Eye (tissue), 1 donor: ENCODE data around the gene CBFA2T2.

ENCODE experiments used
- DNase-seq: peaks from one replicate; pipeline ENCODE4 v3.0.0-alpha.2; 2015

Gene CBFA2T2

GRCh38 chr20:33669873-33670640 is 180.2 kb downstream of the CBFA2T2 start:
- no peak for DNase-seq

- DNase-seq = no peak
These were observed 181.0 kb downstream of the CBFA2T2 start for GRCh38 chr20:33670715-33671499.

GRCh38 chr20:33671573-33672288 is 181.8 kb downstream of the CBFA2T2 start:
- DNase-seq = no peak

- DNase-seq = peak; percentile 70
These were observed 182.7 kb downstream of the CBFA2T2 start for GRCh38 chr20:33672426-33673113.

DNA sequence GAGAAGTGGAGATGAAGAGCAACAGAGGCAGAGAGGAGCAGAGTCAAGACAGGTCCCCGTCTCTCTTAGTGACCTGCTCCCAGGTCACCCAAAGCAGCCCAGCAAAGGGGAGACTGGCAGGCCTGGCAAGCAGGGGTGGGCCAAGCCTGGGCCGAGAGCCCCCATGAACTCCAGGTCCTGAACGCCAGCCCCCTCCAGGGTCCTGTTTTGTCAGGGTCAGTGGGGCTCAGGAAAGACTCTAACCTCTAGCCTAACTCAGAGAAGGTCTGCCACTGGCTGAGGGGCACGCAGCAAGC is 183.2 kb downstream of the CBFA2T2 start:
- DNase-seq = no peak

DNA sequence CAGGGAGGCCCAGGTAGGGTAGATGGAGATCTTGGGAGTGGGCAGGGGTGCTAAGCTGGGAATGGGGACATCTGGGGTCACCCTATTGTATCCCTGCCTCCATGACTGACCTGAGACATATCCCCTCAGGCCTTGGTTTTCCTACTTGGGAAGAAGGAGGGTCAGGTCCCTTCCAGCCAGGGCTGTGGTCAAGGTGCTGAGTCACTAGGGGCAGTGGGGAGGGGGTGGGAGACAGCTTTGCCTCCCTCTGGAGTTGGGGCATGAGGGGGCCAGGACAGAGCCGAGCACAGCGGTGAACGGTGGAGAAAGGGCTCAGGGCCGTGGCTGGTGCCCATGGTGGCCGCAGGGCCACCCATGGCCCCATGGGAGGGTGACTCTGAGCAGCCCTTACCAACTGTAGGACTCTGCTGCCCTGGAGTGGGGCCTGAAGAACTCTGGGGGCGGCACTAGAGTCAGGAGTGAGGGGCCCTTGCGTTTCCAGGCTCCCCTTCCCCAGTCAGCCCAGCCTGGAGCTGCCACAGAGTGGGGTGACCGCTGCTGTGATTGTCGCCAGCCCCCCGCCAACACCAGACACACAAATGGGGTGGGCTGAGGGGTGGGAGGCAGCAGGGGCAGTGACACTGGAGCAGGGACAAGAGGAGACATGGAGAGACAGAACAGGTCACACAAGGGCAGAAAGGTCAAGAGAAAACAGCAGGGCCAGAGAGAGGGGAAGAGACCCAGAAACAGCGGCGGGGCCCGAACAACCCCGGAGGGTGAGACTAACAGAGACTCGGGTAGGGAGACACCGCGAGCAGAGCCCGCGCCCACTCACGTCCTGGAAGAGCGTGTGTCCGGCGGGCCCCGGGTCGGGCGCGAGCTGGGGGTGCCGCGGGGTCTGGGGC is 183.8 kb downstream of the CBFA2T2 start:
- DNase-seq = peak; percentile 62

DNA sequence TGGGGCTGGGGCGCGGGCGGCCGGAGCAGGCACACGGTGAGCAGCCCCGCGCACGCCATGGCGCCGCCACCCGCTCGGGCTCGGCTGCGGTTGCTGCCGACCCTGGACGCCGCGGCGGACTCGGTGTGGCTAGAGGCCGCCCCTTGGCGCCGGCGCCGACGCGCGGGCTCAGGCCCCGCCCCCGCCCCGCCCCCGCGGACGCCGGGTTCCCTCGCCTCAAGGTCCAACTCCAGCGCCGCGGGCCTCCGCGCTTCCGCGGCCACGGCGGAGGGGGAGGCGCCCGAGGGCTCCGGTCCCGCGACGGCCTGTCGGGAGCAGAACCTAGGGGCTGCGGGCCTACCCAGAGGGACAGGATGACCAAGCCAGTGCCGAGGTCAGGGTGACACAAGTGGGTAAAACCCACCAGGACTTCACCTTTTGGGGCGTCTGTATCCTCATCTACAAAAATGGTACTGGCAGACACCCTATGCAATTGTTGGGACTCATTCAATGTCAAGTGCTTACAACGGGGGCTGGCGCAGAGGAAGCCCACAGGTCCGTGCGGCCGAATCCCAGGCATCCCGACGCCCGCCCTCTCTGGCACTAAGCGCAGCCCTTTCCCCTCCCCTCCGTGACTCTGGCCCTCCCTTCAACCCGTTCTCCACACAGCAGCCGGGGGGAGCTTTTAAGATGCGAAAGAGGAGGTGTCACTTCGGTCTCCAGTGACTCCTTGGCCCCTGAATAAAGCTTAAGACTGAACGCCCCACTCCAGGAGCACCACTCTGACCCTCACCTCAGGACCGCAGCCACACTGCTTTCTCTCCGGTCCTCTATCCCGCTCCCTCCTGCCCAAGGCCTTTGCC is 184.6 kb downstream of the CBFA2T2 start, which contains the start of gene NECAB3:
Gene NECAB3 (minus strand): TSS at position 135 of the 842 bp plus-strand sequence. CDS start 76 bp downstream, at position 59.
- peak; percentile 91 for DNase-seq

DNA sequence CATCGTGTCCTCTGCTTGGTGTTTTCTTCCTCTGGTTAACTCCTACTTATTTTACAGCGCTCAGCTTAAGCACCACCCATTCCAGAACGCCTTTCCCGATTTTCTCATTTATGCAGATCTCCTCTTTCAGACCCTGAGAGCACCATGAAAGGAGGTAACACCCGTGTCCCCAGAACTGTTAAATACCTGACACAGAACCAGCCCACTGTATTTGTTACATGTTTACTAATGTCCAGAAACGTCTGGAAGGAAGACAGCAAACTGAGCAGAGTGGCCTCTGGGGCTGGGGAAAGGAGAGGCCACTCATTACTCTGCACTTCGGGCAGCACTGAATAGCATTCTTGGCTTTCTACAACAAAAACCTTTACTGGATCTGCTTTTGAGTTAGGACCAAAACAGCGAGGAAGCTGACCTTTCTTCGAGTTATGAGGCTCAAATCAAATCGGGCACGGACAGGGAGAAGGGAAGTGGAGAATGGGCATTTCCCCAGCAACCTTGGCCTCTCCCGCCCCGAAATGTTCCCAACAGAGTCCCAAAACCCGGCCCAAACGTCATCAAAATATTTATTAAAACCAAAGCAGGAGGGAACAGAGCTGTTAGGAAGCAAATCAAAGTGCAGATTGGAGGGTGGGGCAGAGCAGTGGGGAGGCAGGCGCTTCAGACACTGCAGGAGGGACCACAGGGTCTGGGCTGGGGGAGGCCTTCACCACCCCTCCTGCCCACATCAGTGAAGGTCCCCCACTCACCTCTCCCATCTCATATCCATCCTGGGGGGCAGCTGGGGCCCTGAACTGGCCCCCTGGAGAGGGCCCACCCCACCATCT is 185.5 kb downstream of the CBFA2T2 start:
- no peak for DNase-seq

DNA sequence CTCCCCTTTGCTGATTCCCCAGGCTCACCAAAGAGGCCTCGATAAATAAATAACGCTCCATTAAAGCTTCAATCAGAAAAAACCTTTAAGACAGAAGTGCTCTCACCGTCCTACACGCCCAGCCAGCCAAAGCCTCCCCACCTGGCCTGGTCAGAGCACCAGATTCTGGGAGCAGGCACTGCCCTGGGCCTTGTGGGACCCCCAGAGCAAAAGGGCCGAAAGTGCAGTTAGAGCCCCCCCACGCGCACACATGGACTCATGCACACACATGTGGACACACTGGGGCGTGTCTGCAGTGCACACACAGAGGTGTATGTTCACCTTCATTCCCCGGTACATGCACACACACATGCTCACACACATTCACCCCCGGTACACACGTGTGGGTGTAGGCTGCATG is 186.2 kb downstream of the CBFA2T2 start:
- DNase-seq = no peak

DNA sequence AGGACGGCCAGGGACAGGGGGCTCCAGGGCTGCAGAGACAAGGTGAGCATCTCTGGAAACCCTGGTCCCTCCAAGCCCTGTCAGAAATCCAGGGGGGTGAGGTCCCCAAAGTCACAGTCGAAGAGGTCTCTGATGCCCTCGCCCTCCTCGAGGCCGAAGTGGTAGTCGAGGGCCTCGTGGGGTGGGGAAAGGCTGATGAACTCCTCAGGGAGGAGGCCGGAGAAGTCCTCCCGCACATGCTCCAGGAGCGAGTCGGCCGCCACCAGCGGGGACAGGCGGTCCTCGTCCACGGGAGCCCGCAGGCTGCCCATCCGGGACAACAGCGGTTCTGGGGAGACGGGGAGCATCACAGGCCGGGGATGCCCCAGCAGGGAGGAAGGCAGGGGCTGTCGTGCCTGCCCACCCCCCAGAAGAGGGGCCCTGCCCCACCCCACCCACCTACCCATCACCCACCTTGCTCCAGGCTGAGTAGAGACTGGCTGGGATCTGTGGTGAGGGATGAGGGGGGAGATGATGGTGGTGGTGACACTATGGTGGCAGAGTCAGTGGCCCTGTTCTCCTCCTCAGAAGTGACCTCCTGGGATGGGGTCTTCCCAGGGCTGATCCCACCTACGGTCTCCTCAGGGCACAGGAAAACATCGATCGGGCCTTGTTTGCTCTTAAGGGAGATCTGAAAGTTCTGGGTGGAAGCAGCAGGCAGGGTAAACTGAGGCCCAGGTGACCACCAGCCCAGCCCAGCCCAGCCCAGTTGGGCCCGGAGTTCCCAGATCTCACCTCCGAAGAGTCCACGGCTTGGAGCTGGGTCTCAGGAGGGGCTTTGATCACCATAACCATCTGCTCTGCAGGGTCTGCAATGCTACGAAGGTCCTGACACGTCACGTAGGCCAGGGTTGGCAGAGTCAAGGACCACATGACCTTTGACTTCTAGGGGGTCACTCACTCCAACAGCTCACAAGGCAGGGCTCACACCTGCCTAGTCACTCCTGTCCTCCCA is 187.1 kb downstream of the CBFA2T2 start:
- DNase-seq = no peak

GRCh38 chr20:33677991-33678702 is 188.3 kb downstream of the CBFA2T2 start:
- DNase-seq = peak; percentile 51

GRCh38 chr20:33679758-33680485 is 190.0 kb downstream of the CBFA2T2 start:
- no peak for DNase-seq

GRCh38 chr20:33680686-33681085 is 190.8 kb downstream of the CBFA2T2 start:
- no peak for DNase-seq

- DNase-seq = no peak
These were observed 191.4 kb downstream of the CBFA2T2 start for GRCh38 chr20:33681288-33681687.

- DNase-seq = no peak
These were observed 191.9 kb downstream of the CBFA2T2 start for GRCh38 chr20:33681728-33682353.

- peak; percentile 85 for DNase-seq
These were observed 194.8 kb downstream of the CBFA2T2 start for GRCh38 chr20:33684533-33685327.
